GM20000 (cell line): ENCODE measurements around the gene MRPS18B.
"Not testable (repeated sequence)": the region's sequence is repeated elsewhere in the genome, so short reads cannot be mapped to it uniquely, and the experiment has no call there.

ENCODE experiments used
- DNase-seq: peaks from one replicate; pipeline ENCODE4 v3.0.0; 2012; ENCODE audit warnings: low spot score
- TF ChIP-seq, protein P1 (sequence below): IDR thresholded peaks from 2 replicates; pipeline ENCODE4 v1.5.1; 2012; ENCODE audit warnings: mild to moderate bottlenecking, control low read depth; ENCODE audit errors: extremely low read depth, missing control alignments

MRPS18B gene

DNA sequence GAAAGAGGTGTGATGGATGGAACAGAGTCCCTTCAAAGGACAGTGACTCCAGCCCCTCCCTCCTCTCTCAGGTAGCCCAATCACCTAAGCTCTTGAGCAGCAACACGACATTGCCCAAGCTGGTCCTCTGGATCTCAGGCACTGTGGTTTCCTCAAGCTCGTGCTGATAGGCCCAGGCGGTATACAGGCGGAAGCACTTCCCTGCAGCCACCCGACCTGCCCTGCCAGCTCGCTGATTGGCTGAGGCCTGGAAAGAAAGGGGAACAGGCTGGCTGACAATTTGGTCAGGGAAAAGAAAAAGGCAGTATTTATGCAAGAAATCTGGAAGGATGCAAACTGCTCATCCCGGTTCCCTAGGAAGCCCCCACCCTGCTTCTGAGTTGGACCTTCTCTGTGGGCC lies 38.9 kb downstream of the MRPS18B start:
- DNase-seq = no peak
- TF ChIP-seq, protein P1, sequence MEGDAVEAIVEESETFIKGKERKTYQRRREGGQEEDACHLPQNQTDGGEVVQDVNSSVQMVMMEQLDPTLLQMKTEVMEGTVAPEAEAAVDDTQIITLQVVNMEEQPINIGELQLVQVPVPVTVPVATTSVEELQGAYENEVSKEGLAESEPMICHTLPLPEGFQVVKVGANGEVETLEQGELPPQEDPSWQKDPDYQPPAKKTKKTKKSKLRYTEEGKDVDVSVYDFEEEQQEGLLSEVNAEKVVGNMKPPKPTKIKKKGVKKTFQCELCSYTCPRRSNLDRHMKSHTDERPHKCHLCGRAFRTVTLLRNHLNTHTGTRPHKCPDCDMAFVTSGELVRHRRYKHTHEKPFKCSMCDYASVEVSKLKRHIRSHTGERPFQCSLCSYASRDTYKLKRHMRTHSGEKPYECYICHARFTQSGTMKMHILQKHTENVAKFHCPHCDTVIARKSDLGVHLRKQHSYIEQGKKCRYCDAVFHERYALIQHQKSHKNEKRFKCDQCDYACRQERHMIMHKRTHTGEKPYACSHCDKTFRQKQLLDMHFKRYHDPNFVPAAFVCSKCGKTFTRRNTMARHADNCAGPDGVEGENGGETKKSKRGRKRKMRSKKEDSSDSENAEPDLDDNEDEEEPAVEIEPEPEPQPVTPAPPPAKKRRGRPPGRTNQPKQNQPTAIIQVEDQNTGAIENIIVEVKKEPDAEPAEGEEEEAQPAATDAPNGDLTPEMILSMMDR = no peak

DNA sequence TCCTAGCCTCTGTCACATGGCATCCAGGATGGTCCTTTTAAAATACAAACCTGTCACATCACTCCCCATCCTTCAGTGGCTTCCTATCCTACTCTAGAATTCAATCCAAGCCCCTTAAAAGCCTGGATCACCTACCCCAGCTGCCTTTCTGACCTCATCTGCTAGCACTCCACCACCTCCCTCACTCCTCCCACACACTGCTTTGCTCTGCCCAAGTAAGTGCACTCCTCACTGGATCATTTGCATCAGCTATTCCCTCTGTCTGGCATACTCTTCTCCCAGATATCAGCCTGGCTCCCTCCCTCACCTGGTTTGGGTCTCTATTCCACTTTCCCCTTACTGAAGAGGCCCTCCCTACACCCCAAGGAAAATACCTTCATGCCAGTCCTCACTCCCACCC lies 39.8 kb downstream of the MRPS18B start:
- TF ChIP-seq, protein P1 = no peak

DNA sequence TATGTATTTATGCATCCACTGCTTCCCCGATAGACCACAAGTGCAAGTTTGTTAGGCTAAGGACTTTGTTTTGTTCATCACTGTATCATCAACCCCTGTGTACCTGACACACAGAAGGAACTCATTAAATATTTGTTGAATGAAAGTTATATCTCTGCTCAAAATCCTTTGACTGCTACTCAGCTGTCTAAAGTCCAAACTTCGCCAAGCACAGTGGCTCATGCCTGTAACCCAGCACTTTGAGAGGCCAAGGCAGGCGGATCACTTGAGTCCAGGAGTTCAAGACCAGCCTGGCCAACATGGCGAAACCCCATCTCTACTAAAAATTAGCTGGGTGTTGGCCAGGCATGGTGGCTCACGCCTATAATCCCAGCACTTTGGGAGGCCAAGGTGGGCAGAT lies 40.3 kb downstream of the MRPS18B start:
- DNase-seq = not testable (repeated sequence)

More for the DNA sequence above, 39.8 kb downstream of the MRPS18B start:
- DNase-seq = no peak

DNA sequence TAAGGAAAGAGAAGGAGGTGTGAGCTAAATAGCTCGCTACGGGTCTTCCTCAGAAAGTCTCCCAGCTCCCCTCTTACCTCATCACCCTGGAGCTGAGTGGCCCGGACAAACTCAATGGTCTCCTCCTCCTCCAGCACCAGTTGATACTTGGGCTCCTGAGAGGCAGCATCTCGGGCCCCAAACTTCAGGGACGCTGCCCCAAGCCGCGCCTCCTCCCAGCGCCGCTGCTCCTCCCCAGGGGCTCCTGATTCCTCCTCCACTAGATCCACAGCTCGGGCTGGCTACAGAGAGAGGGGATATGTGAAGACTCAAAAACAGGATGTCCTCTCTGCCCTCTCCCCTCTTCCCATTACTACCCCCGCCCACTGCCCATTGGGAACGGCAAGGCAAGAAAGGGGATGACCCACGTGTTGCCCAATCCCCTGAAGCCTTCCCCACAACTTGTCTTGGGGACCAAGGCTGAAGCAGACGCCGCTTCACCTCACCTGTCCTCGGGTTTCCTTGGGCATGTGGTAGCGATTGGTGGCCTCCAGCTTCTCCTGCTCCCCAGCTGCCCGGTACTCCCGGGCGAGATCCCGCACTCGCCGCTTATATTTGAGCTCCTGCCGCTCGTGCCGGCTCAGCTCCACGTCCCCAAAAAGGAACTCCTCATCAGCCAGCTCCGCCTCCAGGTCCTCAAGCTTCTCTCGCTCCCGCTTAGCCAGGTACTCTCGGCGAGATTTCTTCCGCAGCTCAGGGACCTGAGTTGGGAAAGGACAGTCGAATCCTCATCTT lies 47.5 kb downstream of the MRPS18B start:
- TF ChIP-seq, protein P1 = no peak
- DNase-seq = no peak

DNA sequence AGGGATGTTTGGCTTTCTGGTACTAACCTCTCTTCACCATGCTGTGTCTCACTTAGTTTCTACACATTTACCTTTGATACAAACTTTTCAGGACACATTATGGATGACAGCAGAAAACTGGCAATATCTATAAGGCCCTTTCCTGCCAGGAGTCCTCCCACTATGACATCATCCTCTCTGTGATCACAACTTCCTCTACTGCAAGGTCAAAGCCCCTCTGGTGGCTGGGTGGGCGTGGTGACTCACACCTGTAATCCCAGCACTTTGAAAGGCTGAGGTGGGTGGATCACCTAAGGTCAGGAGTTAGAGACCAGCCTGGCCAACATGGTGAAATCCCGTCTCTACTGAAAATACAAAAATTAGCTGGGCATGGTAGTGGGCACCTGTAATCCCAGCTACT lies 48.7 kb downstream of the MRPS18B start:
- not testable (repeated sequence) for DNase-seq

DNA sequence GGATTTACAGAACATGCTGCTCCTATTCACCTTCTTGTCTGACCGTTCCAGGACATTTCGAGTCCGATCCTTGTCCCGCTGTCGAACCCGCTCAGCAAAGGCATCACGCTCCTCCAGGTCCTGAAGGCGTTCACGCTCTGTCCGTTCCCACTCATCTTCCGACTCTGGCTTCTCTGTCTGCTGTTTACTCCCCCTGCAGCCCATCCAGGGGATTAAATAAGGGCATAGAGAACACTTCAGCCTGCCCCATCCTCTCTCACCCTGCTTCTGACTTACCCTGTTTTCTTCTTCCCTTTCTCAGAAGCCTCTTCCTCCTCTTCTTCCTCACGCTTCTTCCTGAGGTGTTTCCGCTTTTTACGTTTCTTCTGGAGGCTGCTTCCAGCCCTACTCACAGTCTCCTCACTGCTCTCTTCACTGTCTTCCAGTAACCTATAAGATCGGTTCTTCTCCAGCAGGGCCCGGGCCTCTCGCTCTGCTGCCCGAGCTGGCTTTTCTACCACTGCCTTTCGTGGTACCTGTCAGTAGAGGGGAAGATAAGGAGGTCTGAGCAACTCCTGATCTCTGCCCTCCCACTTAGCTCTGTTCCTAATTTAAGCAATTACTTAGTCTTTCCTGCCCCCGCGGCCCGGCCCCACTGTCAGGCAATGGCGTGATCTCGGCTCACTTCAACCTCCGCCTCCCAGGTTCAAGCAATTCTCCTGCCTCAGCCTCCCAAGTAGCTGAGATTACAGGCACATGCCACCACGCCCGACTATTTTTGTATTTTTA lies 53.3 kb downstream of the MRPS18B start:
- DNase-seq = no peak
- TF ChIP-seq, protein P1 = no peak

DNA sequence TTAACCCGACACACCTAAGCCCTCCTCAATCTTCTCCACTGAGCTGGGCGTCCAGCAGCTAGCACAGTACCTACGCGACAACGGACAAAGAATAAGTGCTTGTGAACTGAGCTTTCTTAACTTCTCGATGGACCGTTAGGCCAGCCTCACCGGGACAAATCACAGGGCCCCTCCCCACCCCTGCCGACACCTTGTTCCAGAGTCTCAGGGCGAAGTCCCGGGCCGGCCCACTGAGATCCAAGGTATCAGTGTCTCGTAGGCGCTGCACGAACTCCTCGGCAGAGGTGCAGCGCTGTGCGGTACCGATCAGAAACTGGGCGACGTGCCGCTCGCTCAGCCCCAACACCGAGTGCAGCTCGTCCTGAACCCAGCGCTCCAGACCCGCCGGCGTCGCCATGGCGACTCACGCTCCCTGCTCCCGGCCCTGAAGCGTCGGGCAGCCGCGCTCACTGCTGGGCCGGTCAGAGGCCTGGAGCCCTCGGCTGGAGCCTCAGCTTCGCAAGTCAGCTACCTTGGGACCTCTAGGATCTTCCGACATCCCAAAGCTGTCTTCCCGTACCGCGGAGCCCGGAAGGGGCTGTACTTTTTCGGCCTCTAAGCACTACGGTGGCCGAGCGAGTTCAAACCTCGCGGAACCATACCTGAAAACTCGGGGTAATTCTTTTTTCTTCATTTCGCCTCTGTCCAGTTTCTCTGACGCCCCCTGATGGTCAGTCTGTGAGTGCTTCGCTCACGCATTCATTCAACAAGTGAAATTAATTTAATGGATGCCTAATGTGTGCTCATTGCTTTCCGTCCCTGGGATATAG lies 55.0 kb downstream of the MRPS18B start, which contains the start of gene DHX16:
Gene DHX16, minus strand, starts transcription at position 562 of the 809 bp plus-strand sequence. Its CDS starts 165 bp downstream, at position 397.
- DNase-seq = peak; percentile 93
- TF ChIP-seq, protein P1 = peak; percentile 74
